ENCODE measurements around the gene DCP1B. TPM values are rescaled to one million over a fixed set of nuclear protein-coding genes. Genes with fewer than 3 reads are reported as not detected.

DCP1B gene
- total RNA-seq, 1 donor from 2014 or later: 17.4 TPM

GRCh38 chr12:2049604-2050540 is 45.6 kb upstream of the DCP1B start:
- H3K27ac ChIP-seq: no peak overlapping the region
- no peak for DNase-seq (ENCODE audit: extremely low spot score in 2 of 2)

GRCh38 chr12:2047752-2048151 is 43.5 kb upstream of the DCP1B start:
- intact Hi-C loops (cut with DNase I): no loop called here
- no peak for TF ChIP-seq POLR2AphosphoS5 (IDR thresholded peaks at IDR 0.05; ENCODE audit: insufficient read depth in 1 of 2, low read depth in 1 of 2)
- TF ChIP-seq, protein P1, sequence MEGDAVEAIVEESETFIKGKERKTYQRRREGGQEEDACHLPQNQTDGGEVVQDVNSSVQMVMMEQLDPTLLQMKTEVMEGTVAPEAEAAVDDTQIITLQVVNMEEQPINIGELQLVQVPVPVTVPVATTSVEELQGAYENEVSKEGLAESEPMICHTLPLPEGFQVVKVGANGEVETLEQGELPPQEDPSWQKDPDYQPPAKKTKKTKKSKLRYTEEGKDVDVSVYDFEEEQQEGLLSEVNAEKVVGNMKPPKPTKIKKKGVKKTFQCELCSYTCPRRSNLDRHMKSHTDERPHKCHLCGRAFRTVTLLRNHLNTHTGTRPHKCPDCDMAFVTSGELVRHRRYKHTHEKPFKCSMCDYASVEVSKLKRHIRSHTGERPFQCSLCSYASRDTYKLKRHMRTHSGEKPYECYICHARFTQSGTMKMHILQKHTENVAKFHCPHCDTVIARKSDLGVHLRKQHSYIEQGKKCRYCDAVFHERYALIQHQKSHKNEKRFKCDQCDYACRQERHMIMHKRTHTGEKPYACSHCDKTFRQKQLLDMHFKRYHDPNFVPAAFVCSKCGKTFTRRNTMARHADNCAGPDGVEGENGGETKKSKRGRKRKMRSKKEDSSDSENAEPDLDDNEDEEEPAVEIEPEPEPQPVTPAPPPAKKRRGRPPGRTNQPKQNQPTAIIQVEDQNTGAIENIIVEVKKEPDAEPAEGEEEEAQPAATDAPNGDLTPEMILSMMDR (IDR thresholded peaks at IDR 0.05): no peak
- TF ChIP-seq POLR2A (IDR thresholded peaks at IDR 0.05): no peak

More at GRCh38 chr12:2049604-2050540, 45.6 kb upstream of the DCP1B start:
- intact Hi-C loops (cut with DNase I): loop anchor here (5.0 to 10.0 kb wide), 4 partner anchors 115 to 532 kb away; no protein-coding TSS in a partner anchor
- H3K36me3 ChIP-seq: no peaks in the 10 kb centered on the region
- no peaks in the 10 kb centered on the region for H3K9me3 ChIP-seq
- H3K4me1 ChIP-seq: peaks cover 8% of the 10 kb centered on the region
- no peaks in the 10 kb centered on the region for H3K27me3 ChIP-seq
- TF ChIP-seq POLR2A (IDR thresholded peaks at IDR 0.05) (no peak), POLR2AphosphoS5 (IDR thresholded peaks at IDR 0.05; ENCODE audit: insufficient read depth in 1 of 2, low read depth in 1 of 2) (no peak)
- TF ChIP-seq, protein P1 (IDR thresholded peaks at IDR 0.05): no peak
- no peak overlapping the region for H3K4me3 ChIP-seq

DNA sequence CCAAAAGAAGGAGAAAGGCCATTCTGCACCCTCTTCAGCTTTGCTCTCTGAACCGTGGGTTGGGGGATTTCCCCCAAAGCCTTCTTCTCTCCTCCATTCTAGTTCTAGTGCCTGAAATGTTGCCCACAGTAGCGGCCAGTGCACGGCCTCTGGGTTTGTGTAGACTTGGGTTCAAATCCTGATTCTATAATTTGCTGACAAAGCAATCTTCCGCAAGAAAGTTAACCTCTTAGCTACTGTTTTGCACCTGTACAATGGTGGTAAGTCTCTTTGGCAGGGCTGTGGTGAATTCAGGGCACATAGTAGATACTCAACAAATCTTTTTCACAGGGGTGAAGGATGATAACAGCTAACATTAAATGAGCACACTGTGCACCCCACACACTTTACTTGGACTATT is 42.7 kb upstream of the DCP1B start:
- no peak overlapping the region for H3K4me3 ChIP-seq
- no peak for DNase-seq (ENCODE audit: extremely low spot score in 2 of 2)
- no peaks in the 10 kb centered on the region for H3K27me3 ChIP-seq
- H3K4me1 ChIP-seq: no peaks in the 10 kb centered on the region
- no peaks in the 10 kb centered on the region for H3K9me3 ChIP-seq
- no peak for TF ChIP-seq POLR2A (IDR thresholded peaks at IDR 0.05)
- TF ChIP-seq POLR2AphosphoS5 (IDR thresholded peaks at IDR 0.05; ENCODE audit: insufficient read depth in 1 of 2, low read depth in 1 of 2): no peak
- TF ChIP-seq, protein P1 (IDR thresholded peaks at IDR 0.05): no peak
- no peaks in the 10 kb centered on the region for H3K36me3 ChIP-seq
- H3K27ac ChIP-seq: no peak overlapping the region
- intact Hi-C loops (cut with DNase I): no loop called here

More at GRCh38 chr12:2047752-2048151, 43.5 kb upstream of the DCP1B start:
- H3K36me3 ChIP-seq: no peaks in the 10 kb centered on the region
- no peak for DNase-seq (ENCODE audit: extremely low spot score in 2 of 2)
- H3K4me3 ChIP-seq: no peak overlapping the region
- H3K27me3 ChIP-seq: no peaks in the 10 kb centered on the region
- no peak overlapping the region for H3K27ac ChIP-seq
- no peaks in the 10 kb centered on the region for H3K4me1 ChIP-seq
- H3K9me3 ChIP-seq: no peaks in the 10 kb centered on the region

- Histone ChIP-seq H3K27me3 (no peaks in the 10 kb centered on the region), H3K36me3 (no peaks in the 10 kb centered on the region), H3K9me3 (no peaks in the 10 kb centered on the region), H3K4me3 (no peak overlapping the region), H3K27ac (no peak overlapping the region), H3K4me1 (no peaks in the 10 kb centered on the region)
- no peak for DNase-seq (ENCODE audit: extremely low spot score in 2 of 2)
- TF ChIP-seq POLR2A (IDR thresholded peaks at IDR 0.05) (no peak), POLR2AphosphoS5 (IDR thresholded peaks at IDR 0.05; ENCODE audit: insufficient read depth in 1 of 2, low read depth in 1 of 2) (no peak)
- TF ChIP-seq, protein P1 (IDR thresholded peaks at IDR 0.05): no peak
- intact Hi-C loops (cut with DNase I): no loop called here
Observed at GRCh38 chr12:2044165-2044564, 39.9 kb upstream of the DCP1B start.

DNA sequence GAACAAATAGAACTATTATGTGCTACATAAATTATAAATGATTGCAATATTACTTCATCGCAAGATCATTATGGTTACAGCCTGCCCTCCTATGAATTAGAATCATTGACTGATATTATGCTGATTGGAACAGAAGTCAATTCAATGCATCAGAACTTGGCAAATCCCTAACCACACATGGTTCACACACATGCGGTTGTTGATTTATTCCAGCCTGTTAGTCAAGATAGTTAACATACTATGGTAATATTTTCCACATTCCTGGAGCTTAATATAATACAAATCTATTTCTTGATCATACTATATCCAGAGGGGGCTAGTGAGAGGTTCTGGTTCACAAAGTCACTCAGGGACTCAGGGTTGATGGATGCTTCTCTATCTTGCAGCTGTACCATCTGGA is 38.8 kb upstream of the DCP1B start:
- TF ChIP-seq, protein P1 (IDR thresholded peaks at IDR 0.05): no peak
- no peak for TF ChIP-seq POLR2A (IDR thresholded peaks at IDR 0.05)
- no peak for TF ChIP-seq POLR2AphosphoS5 (IDR thresholded peaks at IDR 0.05; ENCODE audit: insufficient read depth in 1 of 2, low read depth in 1 of 2)
- no peak overlapping the region for H3K4me3 ChIP-seq
- intact Hi-C loops (cut with DNase I): no loop called here
- H3K27me3 ChIP-seq: no peaks in the 10 kb centered on the region
- H3K4me1 ChIP-seq: no peaks in the 10 kb centered on the region
- no peak for DNase-seq (ENCODE audit: extremely low spot score in 2 of 2)
- H3K27ac ChIP-seq: no peak overlapping the region
- H3K9me3 ChIP-seq: no peaks in the 10 kb centered on the region
- H3K36me3 ChIP-seq: no peaks in the 10 kb centered on the region
